ENCODE measurements around the gene PPM1J.

Gene PPM1J

GRCh38 chr1:112707221-112708001 is 7.7 kb downstream of the PPM1J start:
- in situ Hi-C loops (cut with MboI; ENCODE audit: low sequenced_read_pairs): no loop called here

GRCh38 chr1:112706505-112707220 is 8.5 kb downstream of the PPM1J start, which contains the start of gene RHOC:
Gene RHOC (minus strand): TSS chr1:112707127. CDS start chr1:112703799, 3,328 bp downstream.
- in situ Hi-C loops (cut with MboI; ENCODE audit: low sequenced_read_pairs): no loop called here

GRCh38 chr1:112704934-112705627 is 10.1 kb downstream of the PPM1J start:
- in situ Hi-C loops (cut with MboI; ENCODE audit: low sequenced_read_pairs): no loop called here

GRCh38 chr1:112704391-112704933 is 10.7 kb downstream of the PPM1J start:
- in situ Hi-C loops (cut with MboI; ENCODE audit: low sequenced_read_pairs): no loop called here

GRCh38 chr1:112703706-112704105 is 11.4 kb downstream of the PPM1J start:
- in situ Hi-C loops (cut with MboI; ENCODE audit: low sequenced_read_pairs): no loop called here

GRCh38 chr1:112702420-112703261 is 12.5 kb downstream of the PPM1J start:
- in situ Hi-C loops (cut with MboI; ENCODE audit: low sequenced_read_pairs): no loop called here

GRCh38 chr1:112702067-112702395 is 13.1 kb downstream of the PPM1J start:
- in situ Hi-C loops (cut with MboI; ENCODE audit: low sequenced_read_pairs): no loop called here

- in situ Hi-C loops (cut with MboI; ENCODE audit: low sequenced_read_pairs): no loop called here
Measured at GRCh38 chr1:112701227-112702066, 13.7 kb downstream of the PPM1J start.

GRCh38 chr1:112700290-112701226 is 14.6 kb downstream of the PPM1J start:
- in situ Hi-C loops (cut with MboI; ENCODE audit: low sequenced_read_pairs): no loop called here

- in situ Hi-C loops (cut with MboI; ENCODE audit: low sequenced_read_pairs): no loop called here
Measured at GRCh38 chr1:112699425-112700144, 15.5 kb downstream of the PPM1J start.

GRCh38 chr1:112698366-112699310 is 16.5 kb downstream of the PPM1J start:
- in situ Hi-C loops (cut with MboI; ENCODE audit: low sequenced_read_pairs): no loop called here

GRCh38 chr1:112697781-112698201 is 17.3 kb downstream of the PPM1J start:
- in situ Hi-C loops (cut with MboI; ENCODE audit: low sequenced_read_pairs): no loop called here

GRCh38 chr1:112696578-112697314 is 18.4 kb downstream of the PPM1J start:
- in situ Hi-C loops (cut with MboI; ENCODE audit: low sequenced_read_pairs): no loop called here

- in situ Hi-C loops (cut with MboI; ENCODE audit: low sequenced_read_pairs): no loop called here
Measured at GRCh38 chr1:112695276-112695675, 19.9 kb downstream of the PPM1J start.

GRCh38 chr1:112694363-112694929 is 20.7 kb downstream of the PPM1J start:
- in situ Hi-C loops (cut with MboI; ENCODE audit: low sequenced_read_pairs): no loop called here

- in situ Hi-C loops (cut with MboI; ENCODE audit: low sequenced_read_pairs): no loop called here
Measured at GRCh38 chr1:112693821-112694220, 21.3 kb downstream of the PPM1J start.

Data from hTERT RPE-1 (cell line).